ENCODE results near the gene CSF2. TPM values are rescaled to one million over a fixed set of nuclear protein-coding genes. Genes with fewer than 3 reads are reported as not detected.

The CSF2 gene
- total RNA-seq, 6 experiments from 2014 or later: 0.21 TPM; not detected in 5

GRCh38 chr5:132067451-132067850, 6.1 kb upstream of the CSF2 start:
- Mint-ChIP-seq H3K27ac (no peak overlapping the region), H3K36me3 (ENCODE audit: low read depth) (no peaks in the 10 kb centered on the region), H3K4me3 (no peak overlapping the region), H3K4me1 (ENCODE audit: low read depth) (peaks cover 28% of the 10 kb centered on the region), H3K27me3 (ENCODE audit: insufficient read depth) (peaks cover 3% of the 10 kb centered on the region), H3K9me3 (no peaks in the 10 kb centered on the region)
- DNase-seq: no peak
- TF ChIP-seq CTCF (IDR thresholded peaks at IDR 0.05): no peak

GRCh38 chr5:132067941-132068808, 5.4 kb upstream of the CSF2 start:
- Mint-ChIP-seq H3K36me3 (ENCODE audit: low read depth) (no peaks in the 10 kb centered on the region), H3K4me1 (ENCODE audit: low read depth) (peaks cover 35% of the 10 kb centered on the region), H3K9me3 (no peaks in the 10 kb centered on the region), H3K27me3 (ENCODE audit: insufficient read depth) (peaks cover 3% of the 10 kb centered on the region), H3K4me3 (no peak overlapping the region), H3K27ac (no peak overlapping the region)
- no peak for TF ChIP-seq CTCF (IDR thresholded peaks at IDR 0.05)
- no peak for DNase-seq

- no peak for DNase-seq
- Mint-ChIP-seq H3K36me3 (ENCODE audit: low read depth) (no peaks in the 10 kb centered on the region), H3K4me1 (ENCODE audit: low read depth) (peaks cover 45% of the 10 kb centered on the region), H3K27me3 (ENCODE audit: insufficient read depth) (peaks cover 3% of the 10 kb centered on the region), H3K4me3 (no peak overlapping the region), H3K9me3 (no peaks in the 10 kb centered on the region), H3K27ac (no peak overlapping the region)
- TF ChIP-seq CTCF (IDR thresholded peaks at IDR 0.05): no peak
Measured at GRCh38 chr5:132069561-132069960, 4.0 kb upstream of the CSF2 start.

- no peak overlapping the region for H3K4me3 Mint-ChIP-seq
Measured at GRCh38 chr5:132069994-132070393, 3.6 kb upstream of the CSF2 start.

More at GRCh38 chr5:132069994-132070393, 3.6 kb upstream of the CSF2 start:
- peaks cover 3% of the 10 kb centered on the region for H3K27me3 Mint-ChIP-seq (ENCODE audit: insufficient read depth)
- DNase-seq: no peak
- H3K36me3 Mint-ChIP-seq (ENCODE audit: low read depth): no peaks in the 10 kb centered on the region
- no peaks in the 10 kb centered on the region for H3K9me3 Mint-ChIP-seq
- peaks cover 45% of the 10 kb centered on the region for H3K4me1 Mint-ChIP-seq (ENCODE audit: low read depth)
- no peak overlapping the region for H3K27ac Mint-ChIP-seq
- no peak for TF ChIP-seq CTCF (IDR thresholded peaks at IDR 0.05)

Measured in HFFc6 (cell line).